GM18867 (cell line): ENCODE measurements around the gene PRSS1.
"Not testable (repeated sequence)": the region's sequence is repeated elsewhere in the genome, so short reads cannot be mapped to it uniquely, and the experiment has no call there.

Source experiments
- ATAC-seq: cut with Tn5 transposase; IDR thresholded peaks from one replicate; pipeline ENCODE4 v1.9.1; 2021; ENCODE audit warnings: mild to moderate bottlenecking, moderate library complexity; ENCODE audit not compliant: unreplicated experiment

PRSS1 gene

DNA sequence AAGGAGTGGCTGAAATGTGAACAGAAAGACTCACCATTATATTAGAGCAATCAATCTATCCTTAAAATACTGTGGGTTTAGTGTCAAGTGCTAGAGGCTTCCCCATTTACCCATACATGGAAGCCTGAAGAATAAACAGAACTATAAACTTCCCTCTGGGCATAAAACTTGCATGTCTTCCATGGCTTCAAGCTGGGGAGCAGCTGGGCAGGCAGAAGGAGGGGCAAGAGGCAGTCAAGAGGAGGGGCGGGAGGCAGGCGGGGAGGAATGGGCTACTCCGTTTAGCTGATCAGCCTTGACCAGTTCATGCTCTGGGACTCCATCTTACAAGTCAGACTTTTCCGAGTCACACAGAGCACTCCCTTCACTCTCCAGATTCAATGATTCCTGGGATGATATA is 3.5 kb upstream of the PRSS1 start:
- ATAC-seq, result no peak

DNA sequence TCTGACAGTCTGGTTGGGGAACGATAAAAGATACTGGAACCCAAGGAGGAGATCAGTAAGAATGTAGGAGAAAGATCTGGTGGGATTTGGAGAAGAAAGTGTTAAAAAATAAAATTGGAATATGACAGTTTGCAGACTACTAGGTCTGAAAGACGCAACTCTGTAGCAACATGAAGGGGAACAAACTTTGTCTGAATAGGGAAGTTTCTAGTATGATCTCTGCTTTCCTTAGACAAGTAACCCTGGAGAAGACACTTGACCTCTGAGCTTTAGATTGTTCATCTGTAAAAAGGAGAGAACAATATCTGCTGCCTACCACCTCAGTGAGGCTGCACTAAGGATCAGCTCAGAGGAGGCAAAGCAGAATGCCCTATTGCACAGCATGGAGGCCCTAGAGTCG is 3.0 kb upstream of the PRSS1 start:
- no peak for ATAC-seq

DNA sequence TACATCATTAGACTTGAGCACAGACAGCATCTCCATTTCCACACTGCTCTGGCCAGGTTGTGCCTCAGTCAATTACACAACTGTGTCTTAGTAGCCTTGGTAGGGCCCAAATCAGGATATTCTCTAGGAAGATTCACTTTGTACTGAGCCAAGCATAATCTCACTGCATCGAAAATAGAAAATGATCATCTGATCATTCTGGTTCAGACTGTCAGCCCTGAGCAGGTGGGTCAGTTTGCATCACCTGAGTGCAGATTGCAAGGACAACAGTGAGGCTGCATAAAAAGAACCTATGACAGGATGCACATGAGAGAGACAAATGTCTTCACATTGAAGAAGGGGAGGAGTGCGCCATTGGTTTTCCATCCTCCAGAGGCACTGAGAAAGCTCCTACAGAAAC is 862 bp upstream of the PRSS1 start:
- not testable (repeated sequence) for ATAC-seq

DNA sequence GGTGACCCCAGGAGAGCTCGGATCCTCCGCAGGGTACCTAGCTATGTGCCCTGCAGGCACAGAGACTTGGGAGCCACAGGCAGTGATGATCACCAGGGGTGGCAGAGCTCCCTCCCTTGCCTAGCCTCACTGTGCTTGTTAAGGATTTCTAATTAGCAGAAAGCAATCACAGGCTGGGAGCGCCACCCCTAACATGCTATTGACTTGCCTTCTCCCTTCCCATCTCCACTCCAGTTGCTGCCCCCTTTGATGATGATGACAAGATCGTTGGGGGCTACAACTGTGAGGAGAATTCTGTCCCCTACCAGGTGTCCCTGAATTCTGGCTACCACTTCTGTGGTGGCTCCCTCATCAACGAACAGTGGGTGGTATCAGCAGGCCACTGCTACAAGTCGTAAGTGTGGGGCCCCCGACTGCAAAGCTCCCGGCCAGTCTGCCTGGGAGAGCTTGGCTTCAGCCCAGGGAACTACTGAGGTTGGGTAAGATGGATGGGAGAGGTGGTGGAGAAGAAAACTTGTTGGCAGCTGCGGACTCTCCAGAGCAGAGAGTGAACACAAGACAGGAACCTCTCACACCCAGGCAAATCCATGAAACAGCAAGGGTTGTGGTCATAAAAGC is 1.2 kb downstream of the PRSS1 start:
- no peak for ATAC-seq

DNA sequence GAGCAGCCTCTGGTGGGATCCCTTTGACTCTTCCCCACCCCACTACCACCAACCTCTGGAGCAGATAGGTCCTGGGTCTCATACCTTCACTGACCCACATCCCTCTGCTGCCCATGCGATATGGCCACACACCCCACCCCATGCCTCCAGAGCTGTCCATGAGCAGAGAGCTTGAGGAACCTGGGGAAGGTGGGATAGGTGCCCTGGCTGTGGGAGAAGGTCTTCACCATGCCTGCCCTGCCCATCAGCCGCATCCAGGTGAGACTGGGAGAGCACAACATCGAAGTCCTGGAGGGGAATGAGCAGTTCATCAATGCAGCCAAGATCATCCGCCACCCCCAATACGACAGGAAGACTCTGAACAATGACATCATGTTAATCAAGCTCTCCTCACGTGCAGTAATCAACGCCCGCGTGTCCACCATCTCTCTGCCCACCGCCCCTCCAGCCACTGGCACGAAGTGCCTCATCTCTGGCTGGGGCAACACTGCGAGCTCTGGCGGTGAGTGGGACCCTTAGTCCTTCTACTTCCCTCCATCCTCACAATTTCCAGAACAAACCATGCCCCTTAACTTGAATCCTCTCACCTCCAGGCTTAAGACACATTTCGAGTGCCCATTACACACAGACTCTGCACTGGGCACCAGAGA is 2.4 kb downstream of the PRSS1 start:
- ATAC-seq, result not testable (repeated sequence)

DNA sequence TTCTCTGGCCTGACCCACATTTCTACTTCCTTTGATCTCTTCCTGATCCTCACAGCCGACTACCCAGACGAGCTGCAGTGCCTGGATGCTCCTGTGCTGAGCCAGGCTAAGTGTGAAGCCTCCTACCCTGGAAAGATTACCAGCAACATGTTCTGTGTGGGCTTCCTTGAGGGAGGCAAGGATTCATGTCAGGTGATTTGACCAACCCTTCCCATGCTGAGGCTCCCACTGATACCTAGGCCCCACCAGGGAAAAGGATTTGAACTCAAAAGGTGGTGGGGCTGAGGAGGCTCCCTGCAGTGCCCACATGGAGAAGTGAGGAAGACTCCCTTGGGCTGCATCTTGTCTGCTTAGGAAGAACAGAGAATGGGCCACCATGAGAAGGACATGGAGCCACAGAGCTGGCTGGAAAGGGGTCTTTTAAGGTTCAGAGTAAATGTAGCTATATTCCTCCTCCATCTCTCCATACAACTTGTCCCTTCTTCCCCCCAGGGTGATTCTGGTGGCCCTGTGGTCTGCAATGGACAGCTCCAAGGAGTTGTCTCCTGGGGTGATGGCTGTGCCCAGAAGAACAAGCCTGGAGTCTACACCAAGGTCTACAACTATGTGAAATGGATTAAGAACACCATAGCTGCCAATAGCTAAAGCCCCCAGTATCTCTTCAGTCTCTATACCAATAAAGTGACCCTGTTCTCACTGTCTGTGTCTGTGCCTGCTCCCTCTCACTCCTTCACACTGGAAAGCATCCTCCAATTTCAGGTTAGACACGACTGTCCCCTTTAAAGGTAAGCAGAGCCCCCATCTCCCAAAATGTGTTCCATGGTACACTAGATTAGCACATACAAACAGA is 3.3 kb downstream of the PRSS1 start:
- no peak for ATAC-seq

DNA sequence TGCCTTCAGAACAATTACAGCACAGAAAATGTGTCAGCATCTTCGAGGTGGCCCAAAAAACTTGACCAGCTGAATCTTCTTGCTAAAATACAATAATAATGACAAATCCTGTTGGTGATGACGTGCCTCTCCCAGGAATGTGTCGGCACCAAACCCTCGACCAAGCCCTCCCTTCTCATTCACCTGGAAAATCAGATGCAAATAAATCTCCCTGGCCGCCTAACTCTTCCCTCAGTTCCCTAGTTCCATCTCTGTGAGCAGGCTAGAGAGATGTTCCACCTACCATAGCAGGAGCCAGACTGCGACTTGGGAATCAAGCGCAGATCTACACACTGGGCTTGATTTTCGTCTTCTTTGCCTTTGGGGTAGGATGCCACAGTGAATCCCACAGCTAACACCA is 4.1 kb downstream of the PRSS1 start:
- ATAC-seq, result no peak

DNA sequence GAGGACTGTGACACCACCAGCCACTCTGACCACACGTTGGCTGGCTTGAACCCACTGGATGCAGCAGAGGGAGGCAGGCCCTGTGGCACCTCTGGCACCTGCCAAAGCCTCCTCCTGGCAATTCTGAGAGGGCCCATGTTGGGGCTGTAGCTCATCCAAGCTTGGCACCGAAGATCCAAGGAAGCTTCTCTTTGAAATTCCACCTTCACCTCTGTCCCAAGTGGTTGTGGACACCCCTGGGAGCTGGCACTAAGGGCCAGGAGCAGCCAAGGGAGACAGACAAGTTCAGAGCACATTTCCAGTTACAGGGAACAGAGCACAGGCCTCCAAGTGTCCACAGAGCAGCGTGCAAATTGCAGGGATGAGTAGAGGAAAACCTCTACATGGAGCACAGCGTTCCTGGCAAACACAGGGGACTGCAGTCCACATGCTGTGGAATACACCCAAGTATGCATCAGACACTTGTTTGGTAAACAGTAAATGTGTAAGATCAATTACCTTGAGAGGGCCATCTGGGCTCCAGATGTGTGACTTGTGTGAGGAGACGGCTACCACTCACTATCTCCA is 4.7 kb downstream of the PRSS1 start:
- ATAC-seq, result not testable (repeated sequence)

DNA sequence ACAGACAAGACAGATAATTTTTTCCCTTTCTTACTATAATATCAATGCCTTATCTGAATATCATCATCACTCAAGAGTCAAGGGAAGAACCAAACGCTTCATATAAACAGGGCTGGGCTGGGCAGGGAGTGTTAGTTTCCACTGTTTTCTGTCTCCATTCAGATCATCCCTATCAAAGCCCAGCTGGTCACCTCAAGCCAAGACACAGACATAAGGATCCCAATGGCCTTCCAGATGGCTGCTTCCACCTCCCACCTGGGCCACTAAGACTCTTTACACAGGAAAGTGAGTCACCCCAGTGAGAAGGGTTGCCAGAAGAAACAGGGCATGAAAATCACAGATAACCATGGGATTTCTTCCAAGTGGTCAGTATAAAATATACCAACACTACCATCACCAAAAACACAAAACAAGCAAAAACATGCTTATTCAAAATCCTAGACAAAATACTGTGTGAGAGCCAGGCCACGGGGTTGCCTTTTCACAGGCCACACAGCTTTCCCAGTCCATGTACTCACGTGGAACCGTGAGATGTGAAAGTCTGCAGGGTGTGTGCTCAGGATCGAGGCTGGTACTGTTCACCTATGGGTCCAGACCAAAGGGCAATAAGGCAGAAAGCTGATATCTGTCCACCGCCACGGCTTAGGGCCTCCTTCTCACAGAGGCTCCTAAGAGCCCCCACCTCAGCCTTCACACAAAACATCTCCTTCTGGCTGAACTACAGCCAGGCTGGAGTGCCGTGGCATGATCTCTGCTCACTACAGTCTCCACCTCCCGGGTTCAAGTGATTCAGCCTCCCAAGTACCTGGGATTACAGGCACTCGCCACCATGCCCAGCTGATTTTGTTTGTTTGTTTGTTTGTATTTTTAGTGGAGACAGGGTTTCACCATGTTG is 5.7 kb downstream of the PRSS1 start:
- no peak for ATAC-seq

DNA sequence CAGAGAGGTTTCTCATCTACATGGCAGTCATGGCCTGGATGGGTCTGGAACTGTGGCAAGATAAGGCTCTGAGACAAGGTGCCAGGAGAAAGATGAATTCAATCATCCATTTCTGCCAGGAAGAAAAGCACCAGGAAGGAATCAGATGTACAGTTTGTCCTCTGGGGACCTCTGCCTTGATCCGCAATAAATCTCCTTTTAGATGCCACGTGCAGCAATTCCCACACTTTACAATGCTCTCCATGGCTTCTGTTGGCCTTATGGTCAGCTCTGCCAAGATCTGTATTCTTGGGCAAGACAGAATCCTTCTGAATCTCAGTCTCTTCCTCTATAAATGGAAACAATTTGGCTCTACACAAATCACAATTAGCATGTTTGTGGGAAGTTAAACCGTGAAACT is 9.0 kb downstream of the PRSS1 start:
- ATAC-seq, result not testable (repeated sequence)

DNA sequence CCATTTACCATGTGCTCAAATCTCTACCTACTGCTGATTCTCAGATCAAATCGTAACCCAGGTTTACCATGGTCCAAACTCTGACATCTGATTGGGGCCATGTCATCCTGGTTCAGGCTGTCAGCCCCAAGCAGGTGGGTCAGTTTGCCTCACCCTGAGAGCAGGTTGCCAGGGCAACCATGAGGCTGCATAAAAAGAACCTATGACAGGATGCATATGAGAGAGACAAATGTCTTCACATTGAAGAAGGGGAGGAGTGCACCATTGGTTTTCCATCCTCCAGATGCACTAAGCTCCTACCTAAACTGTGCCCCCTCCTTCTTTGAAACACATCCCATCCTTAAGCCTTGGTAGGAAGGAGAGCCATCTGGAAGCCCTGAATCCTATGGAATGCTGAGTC is 10.2 kb downstream of the PRSS1 start:
- ATAC-seq, result no peak

DNA sequence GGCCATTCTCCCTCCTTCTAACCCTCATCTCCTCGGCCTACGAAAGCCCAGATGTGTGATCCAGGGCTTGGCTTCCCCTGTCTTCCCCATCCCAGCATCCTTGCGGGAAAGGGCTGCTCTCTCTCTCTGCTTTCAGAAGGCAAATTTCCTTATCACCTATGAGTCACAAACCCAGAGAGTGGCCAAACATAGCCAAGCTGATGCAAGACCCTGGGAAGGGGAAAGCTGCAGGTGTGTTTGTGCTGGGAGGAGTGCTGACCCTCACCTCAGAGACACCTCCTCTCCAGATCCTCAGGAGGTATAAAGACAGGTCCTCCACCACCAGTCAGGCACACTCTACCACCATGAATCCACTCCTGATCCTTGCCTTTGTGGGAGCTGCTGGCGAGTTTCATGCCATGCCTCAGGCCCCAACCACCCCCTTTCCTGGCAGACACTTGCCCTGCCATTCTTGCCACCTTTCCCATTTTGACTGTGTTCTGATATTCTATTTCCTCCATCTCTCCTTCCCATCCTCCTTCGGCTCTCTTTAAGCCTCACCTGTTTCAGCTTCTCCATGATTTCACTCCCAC is 10.9 kb downstream of the PRSS1 start:
- ATAC-seq, result no peak

DNA sequence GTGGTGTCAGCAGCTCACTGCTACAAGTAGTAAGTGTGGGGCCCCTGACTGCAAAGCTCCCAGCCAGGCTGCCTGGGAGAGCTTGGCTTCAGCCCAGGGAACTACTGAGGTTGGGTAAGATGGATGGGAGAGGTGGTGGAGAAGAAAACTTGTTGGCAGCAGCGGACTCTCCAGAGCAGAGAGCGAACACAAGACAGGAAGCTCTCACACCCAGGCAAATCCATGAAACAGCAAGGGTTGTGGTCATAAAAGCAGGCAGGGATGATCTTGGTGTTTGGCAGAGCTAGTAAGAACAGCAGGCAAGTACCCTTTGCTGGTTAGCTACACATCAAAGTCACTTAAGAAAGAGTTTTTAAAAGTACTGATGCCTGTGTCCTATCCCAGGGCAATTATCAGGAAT is 12.3 kb downstream of the PRSS1 start:
- ATAC-seq, result not testable (repeated sequence)

DNA sequence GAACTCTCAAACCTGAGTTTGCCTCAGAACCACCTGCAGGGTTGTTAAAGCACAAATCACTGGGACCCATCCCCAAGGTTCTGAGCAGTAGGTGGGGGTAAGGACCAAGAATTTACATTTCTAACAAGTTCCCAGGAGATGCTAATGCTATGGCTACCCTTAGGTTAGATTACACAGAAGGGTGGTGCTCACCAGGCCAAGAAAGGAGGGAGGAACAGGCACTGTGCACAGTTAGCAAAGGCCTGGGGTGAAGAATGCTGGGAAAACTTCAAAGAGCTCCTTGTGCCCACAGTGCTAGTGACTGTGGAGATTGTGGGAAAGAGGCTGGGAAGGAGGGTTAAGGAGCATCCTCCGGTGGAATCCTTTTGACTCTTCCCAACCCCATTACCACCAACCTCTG is 12.8 kb downstream of the PRSS1 start:
- no peak for ATAC-seq

DNA sequence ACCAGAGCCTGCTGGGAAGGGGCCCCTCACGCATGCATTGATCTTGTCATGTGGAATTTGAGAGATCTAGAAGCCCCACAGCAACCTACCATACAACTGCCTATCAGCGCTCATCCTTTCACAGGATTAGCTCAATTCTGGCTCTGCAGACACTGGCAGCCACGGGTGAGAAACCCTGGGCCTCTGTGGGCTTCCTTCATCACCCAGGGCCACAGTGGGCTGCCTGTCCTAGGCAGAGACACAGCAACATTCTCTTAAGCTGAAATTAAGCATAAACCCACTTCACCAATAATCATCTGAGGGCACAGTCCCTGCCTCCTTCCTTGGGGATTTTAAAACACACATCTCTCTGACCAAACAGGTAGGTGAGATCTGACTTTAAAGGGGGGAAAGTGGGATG is 18.2 kb downstream of the PRSS1 start:
- no peak for ATAC-seq

DNA sequence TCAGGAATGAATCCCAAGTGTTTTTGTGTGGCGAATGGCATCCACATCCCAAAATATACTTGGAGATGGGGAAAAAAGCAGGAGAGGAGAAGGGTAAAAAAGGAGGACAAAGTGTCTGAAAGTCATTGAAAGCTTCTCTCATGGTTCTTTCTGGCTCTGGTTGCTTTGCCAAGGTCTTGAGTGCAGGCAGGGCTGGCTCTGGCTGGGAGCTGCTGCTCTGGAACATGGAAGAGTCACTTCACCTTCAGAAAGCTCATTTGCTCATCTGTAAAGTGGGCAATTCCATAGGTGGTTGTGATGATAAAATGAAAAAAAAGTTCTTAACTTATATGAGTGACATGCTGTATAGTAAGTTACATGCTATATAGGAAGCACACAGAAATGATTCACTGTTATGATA is 18.6 kb downstream of the PRSS1 start:
- no peak for ATAC-seq

DNA sequence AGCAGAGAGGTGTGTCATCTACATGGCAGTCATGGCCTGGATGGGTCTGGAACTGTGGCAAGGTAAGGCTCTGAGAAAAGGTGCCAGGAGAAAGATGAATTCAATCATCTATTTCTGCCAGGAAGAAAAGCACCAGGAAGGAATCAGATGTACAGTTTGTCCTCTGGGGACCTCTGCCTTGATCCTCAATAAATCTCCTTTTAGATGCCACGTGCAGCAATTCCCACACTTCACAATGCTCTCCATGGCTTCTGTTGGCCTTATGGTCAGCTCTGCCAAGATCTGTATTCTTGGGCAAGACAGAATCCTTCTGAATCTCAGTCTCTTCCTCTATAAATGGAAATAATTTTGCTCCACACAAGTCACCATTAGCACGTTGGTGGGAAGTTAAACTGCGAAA is 19.6 kb downstream of the PRSS1 start:
- not testable (repeated sequence) for ATAC-seq

DNA sequence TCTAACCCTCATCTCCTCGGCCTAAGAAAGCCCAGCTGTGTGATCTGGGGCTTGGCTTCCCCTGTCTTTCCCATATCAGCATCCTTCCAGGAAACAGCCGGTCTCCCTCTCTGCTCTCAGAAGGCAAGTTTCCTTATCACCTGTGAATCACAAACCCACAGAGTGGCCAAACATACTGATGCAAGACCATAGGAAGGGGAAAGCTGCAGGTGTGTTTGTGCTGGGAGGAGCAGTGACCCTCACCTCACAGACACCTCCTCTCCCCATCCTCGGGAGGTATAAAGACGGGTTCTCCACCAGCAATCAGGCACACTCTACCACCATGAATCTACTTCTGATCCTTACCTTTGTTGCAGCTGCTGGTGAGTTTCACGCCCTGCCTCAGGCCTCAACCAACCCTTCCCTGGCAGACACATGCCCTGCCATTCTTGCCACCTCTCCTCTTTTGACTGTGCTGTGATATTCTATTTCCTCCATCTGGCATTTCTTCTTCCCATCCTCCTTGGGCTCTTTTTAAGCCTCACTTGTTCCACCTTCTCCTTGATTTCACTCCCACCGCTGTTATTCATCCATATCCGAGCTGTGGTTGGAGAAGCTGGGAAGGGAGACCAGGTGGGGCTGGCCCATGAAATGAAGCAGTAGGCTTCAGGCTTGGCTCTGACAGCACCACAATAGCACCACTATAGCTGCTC is 21.5 kb downstream of the PRSS1 start, which contains the start of gene PRSS2:
PRSS2 (plus strand) TSS at position 310 of the 692 bp plus-strand sequence; CDS start at position 323, 13 bp downstream.
- ATAC-seq, result peak; percentile 40

DNA sequence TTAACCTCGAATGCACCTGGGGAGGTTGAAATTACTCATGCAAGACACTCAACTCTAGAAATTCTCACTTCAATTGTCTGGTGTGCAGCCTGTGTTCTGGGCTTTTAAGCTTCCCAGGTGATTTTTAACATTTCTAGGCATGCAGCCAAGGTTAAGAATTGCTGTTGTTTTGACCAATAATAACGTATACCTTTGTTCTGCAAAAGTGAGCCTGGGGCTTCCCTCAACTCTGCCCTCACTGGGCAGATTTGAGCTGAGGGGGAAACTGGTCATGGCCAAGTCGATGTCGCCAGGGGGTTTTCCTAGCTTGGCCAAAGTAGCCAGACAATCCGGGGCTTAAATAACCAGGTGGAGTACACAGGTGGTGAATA is 22.1 kb downstream of the PRSS1 start:
- peak; percentile 92 for ATAC-seq

DNA sequence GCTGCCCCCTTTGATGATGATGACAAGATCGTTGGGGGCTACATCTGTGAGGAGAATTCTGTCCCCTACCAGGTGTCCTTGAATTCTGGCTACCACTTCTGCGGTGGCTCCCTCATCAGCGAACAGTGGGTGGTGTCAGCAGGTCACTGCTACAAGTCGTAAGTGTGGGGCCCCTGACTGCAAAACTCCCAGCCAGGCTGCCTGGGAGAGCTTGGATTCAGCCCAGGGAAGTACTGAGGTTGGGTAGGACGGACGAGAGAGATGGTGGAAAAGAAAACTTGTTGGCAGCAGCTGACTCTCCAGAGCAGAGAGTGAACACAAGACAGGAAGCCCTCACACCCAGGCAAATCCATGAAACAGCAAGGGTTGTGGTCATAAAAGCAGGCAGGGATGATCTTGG is 22.8 kb downstream of the PRSS1 start:
- no peak for ATAC-seq
